Thyroid gland (tissue), 4 donors: ENCODE measurements around the gene IL36A. TPM values are rescaled to one million over a fixed set of nuclear protein-coding genes. Genes with fewer than 3 reads are reported as not detected.

ENCODE experiments used
- DNase-seq, 2 donors: peaks; one replicate each; pipeline ENCODE4 v3.0.0-alpha.2; 2019
- H3K27ac ChIP-seq, 3 donors: fragments of 200-600 bp; sonication (generic); 1 replicate in 2 of 3; 2 replicates in 1 of 3; pipeline ENCODE4 v1.5.1; 2016 to 2019; ENCODE audit warnings: mild to moderate bottlenecking in 1 of 3, moderate library complexity in 1 of 3
- H3K27me3 ChIP-seq: fragments of 200-600 bp; sonication (generic); one replicate; pipeline ENCODE4 v1.5.1; 2019
- H3K36me3 ChIP-seq, 2 donors: fragments of 200-600 bp; sonication (generic); one replicate each; pipeline ENCODE4 v1.5.1; 2016 to 2019
- H3K4me1 ChIP-seq, 2 donors: fragments of 200-600 bp; sonication (generic); one replicate each; pipeline ENCODE4 v1.5.1; 2017 to 2019
- H3K4me3 ChIP-seq, 3 donors: fragments of 200-600 bp; sonication (generic); replicated peaks in 1 of 3; 1 replicate in 2 of 3; 2 replicates in 1 of 3; pipeline ENCODE4 v1.5.1; 2016; ENCODE audit warnings: mild to moderate bottlenecking in 1 of 3
- H3K9me3 ChIP-seq: fragments of 200-600 bp; sonication (generic); one replicate; pipeline ENCODE4 v1.5.1; 2017
- POLR2A ChIP-seq, 2 donors: fragments of 450-650 bp; IDR thresholded peaks; one replicate each; pipeline ENCODE4 v1.6.1; 2017; ENCODE audit warnings: antibody characterized with exemption in 2 of 2, mild to moderate bottlenecking in 2 of 2, moderate library complexity in 1 of 2
- WGBS, 2 donors: methylation state at CpG; one replicate each; pipeline ENCODE4 v1.1.5; 2017; 5-methylcytosine and 5-hydroxymethylcytosine counted together
- intact Hi-C: fragments of 100-400 bp; cut with DNase I; formaldehyde crosslinking; loops from one replicate; pipeline ENCODE4 v1.15.1; 2023
- total RNA-seq, 4 donors: library from RNA; depleted of rRNA; stranded (reverse); fragments of >200 nt; gene quantifications; one replicate each; pipeline ENCODE4 v1.2.3, GENCODE V29; 2016
- TF ChIP-seq, protein P1 (sequence below), 6 experiments: fragments of 200-600 bp in 3 of 6; fragments of 450-650 bp in 3 of 6; sonication (generic) in 3 of 6; IDR thresholded peaks; one replicate each; pipeline ENCODE4 v1.5.1; 2016 to 2019; ENCODE audit warnings: antibody characterized with exemption in 6 of 6, mild to moderate bottlenecking in 2 of 6, inconsistent platforms in 1 of 6, moderate library complexity in 1 of 6

Gene IL36A
- total RNA-seq, 4 donors from 2014 or later, result not detected

DNA sequence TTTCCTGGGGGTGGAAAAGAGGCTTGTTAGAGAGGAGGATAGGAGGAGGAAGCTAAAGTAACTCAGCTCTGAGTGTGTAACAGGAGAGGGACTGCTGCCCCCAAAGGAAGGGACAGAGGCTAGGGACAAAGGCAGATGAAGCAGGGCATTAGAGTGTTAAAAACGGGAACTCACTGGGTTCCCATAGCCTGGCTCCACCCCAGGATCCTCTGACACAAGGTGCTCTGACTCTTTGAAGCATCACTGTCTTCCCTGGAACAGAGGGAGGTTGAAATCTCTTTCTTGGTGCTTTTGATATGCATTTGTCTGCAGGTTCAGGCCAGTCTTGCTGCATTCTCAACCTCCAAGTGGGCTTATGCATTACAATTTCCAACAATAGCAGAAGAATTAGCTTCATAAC is 22.9 kb downstream of the IL36A start:
- intact Hi-C loops, result no loop called here
- Histone ChIP-seq H3K27me3 (no peaks in the 10 kb centered on the region), H3K9me3 (no peaks in the 10 kb centered on the region), H3K4me3 (no peak overlapping the region), H3K27ac (no peak overlapping the region), H3K36me3 (no peaks in the 10 kb centered on the region), H3K4me1 (no peaks in the 10 kb centered on the region)
- TF ChIP-seq, protein P1, sequence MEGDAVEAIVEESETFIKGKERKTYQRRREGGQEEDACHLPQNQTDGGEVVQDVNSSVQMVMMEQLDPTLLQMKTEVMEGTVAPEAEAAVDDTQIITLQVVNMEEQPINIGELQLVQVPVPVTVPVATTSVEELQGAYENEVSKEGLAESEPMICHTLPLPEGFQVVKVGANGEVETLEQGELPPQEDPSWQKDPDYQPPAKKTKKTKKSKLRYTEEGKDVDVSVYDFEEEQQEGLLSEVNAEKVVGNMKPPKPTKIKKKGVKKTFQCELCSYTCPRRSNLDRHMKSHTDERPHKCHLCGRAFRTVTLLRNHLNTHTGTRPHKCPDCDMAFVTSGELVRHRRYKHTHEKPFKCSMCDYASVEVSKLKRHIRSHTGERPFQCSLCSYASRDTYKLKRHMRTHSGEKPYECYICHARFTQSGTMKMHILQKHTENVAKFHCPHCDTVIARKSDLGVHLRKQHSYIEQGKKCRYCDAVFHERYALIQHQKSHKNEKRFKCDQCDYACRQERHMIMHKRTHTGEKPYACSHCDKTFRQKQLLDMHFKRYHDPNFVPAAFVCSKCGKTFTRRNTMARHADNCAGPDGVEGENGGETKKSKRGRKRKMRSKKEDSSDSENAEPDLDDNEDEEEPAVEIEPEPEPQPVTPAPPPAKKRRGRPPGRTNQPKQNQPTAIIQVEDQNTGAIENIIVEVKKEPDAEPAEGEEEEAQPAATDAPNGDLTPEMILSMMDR (IDR thresholded peaks at IDR 0.05), result no peak
- no peak for DNase-seq
- WGBS, 2 donors, result 4 to 5% methylated on average over 1 of the region's 1 CpG

DNA sequence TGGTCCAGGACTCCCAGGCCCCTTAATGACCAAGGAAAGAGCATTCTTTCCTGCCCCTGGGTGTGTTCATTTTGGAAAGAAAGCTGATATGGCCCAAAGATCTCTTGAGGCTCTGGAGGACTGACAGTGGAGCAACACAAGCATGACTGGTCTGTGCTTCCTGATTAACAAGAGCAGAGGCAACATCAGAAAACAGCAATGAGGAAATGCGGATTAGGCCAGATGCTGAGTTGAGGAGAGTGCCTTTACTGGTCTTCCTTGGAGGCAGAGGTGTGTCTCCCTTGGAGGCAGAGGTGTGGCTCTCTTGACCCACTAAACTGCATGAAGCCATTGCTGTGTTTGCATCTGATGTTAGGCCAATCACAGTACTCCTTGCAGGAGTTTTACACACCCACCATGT is 27.5 kb downstream of the IL36A start:
- Histone ChIP-seq H3K27me3 (no peaks in the 10 kb centered on the region), H3K9me3 (no peaks in the 10 kb centered on the region), H3K4me3 (no peak overlapping the region), H3K36me3 (no peaks in the 10 kb centered on the region), H3K27ac (no peak overlapping the region), H3K4me1 (no peaks in the 10 kb centered on the region)
- TF ChIP-seq POLR2A (IDR thresholded peaks at IDR 0.05), result no peak
- TF ChIP-seq, protein P1 (IDR thresholded peaks at IDR 0.05), result no peak
- intact Hi-C loops, result no loop called here
- no peak for DNase-seq
- 85 to 100% methylated on average over 1 of the region's 1 CpG for WGBS, 2 donors

GRCh38 chr2:113034016-113034415 is 28.8 kb downstream of the IL36A start:
- no peak overlapping the region for H3K4me3 ChIP-seq
- H3K27me3 ChIP-seq, result no peaks in the 10 kb centered on the region
- H3K27ac ChIP-seq, result no peak overlapping the region
- intact Hi-C loops, result no loop called here
- TF ChIP-seq, protein P1 (IDR thresholded peaks at IDR 0.05), result no peak
- TF ChIP-seq POLR2A (IDR thresholded peaks at IDR 0.05), result no peak
- H3K9me3 ChIP-seq, result no peaks in the 10 kb centered on the region
- DNase-seq, result no peak
- WGBS, 2 donors, result 74 to 84% methylated on average over 3 of the region's 3 CpGs
- H3K36me3 ChIP-seq, result no peaks in the 10 kb centered on the region
- no peaks in the 10 kb centered on the region for H3K4me1 ChIP-seq

- Histone ChIP-seq H3K36me3 (no peaks in the 10 kb centered on the region), H3K27ac (no peak overlapping the region), H3K4me1 (no peaks in the 10 kb centered on the region), H3K4me3 (no peak overlapping the region), H3K27me3 (no peaks in the 10 kb centered on the region), H3K9me3 (no peaks in the 10 kb centered on the region)
- WGBS, 2 donors, result 88 to 91% methylated on average over 9 of the region's 9 CpGs
- TF ChIP-seq POLR2A (IDR thresholded peaks at IDR 0.05), result no peak
- TF ChIP-seq, protein P1 (IDR thresholded peaks at IDR 0.05), result no peak
- intact Hi-C loops, result no loop called here
- DNase-seq, result no peak
These were observed 31.5 kb downstream of the IL36A start for GRCh38 chr2:113036763-113037162.

GRCh38 chr2:113038291-113038690 is 33.0 kb downstream of the IL36A start:
- Histone ChIP-seq H3K4me1 (no peaks in the 10 kb centered on the region), H3K4me3 (no peak overlapping the region), H3K27me3 (no peaks in the 10 kb centered on the region), H3K9me3 (no peaks in the 10 kb centered on the region), H3K27ac (no peak overlapping the region), H3K36me3 (no peaks in the 10 kb centered on the region)
- DNase-seq, result no peak
- intact Hi-C loops, result no loop called here
- 84 to 86% methylated on average over 3 of the region's 3 CpGs for WGBS, 2 donors
- TF ChIP-seq, protein P1 (IDR thresholded peaks at IDR 0.05), result no peak
- no peak for TF ChIP-seq POLR2A (IDR thresholded peaks at IDR 0.05)
